Keratinocyte (primary cell): Measurements from ENCODE around the gene COPA. TPM values are rescaled to one million over a fixed set of nuclear protein-coding genes. Genes with fewer than 3 reads are reported as not detected.

Experiments used
- DNase-seq: peaks from one replicate; pipeline ENCODE4 v3.0.0-alpha.2; 2011; ENCODE audit warnings: low read depth, missing footprints, low spot score
- FAIRE-seq: peaks from 2 replicates; lab custom pipeline; 2011; peaks lifted over from hg19 to GRCh38; lab: Jason Lieb, UNC
- H2AFZ ChIP-seq: 2 replicates; pipeline ENCODE4 v1.6.0; 2012; ENCODE audit warnings: low read length, control low read depth, inconsistent platforms; ENCODE audit not compliant: control insufficient read depth
- H3K27ac ChIP-seq: 2 replicates; pipeline ENCODE4 v1.5.1; 2011; ENCODE audit warnings: low read length; ENCODE audit not compliant: control insufficient read depth, insufficient read depth
- H3K27me3 ChIP-seq: 3 replicates; pipeline ENCODE4 v1.6.0; 2011; ENCODE audit warnings: low read length; ENCODE audit not compliant: control insufficient read depth, insufficient read depth; ENCODE audit errors: extremely low read depth
- H3K36me3 ChIP-seq, 2 experiments: 2 replicates in 1 of 2; 3 replicates in 1 of 2; pipeline ENCODE4 v1.5.1; 2011; ENCODE audit warnings: low read length in 2 of 2, mild to moderate bottlenecking in 1 of 2; ENCODE audit not compliant: control insufficient read depth in 2 of 2, insufficient read depth in 2 of 2; ENCODE audit errors: extremely low read depth in 1 of 2
- H3K4me1 ChIP-seq: 3 replicates; pipeline ENCODE4 v1.5.1; 2011; ENCODE audit warnings: low read length; ENCODE audit not compliant: control insufficient read depth, insufficient read depth; ENCODE audit errors: extremely low read depth
- H3K4me2 ChIP-seq: 3 replicates; pipeline ENCODE4 v1.6.0; 2011; ENCODE audit warnings: low read depth, low read length; ENCODE audit not compliant: control insufficient read depth, insufficient read depth; ENCODE audit errors: extremely low read depth
- H3K4me3 ChIP-seq, 3 experiments: fragments of 200-600 bp in 1 of 3; sonication (generic) in 1 of 3; 2 replicates in 2 of 3; 3 replicates in 1 of 3; pipeline ENCODE4 v1.5.1; 2011 to 2016; ENCODE audit warnings: low read length in 3 of 3, mild to moderate bottlenecking in 3 of 3, control low read depth in 2 of 3, inconsistent platforms in 1 of 3, low read depth in 1 of 3, mixed read lengths in 1 of 3, mixed run types in 1 of 3, moderate library complexity in 1 of 3; ENCODE audit not compliant: control insufficient read depth in 2 of 3, insufficient read depth in 2 of 3; ENCODE audit errors: extremely low read depth in 1 of 3
- H3K79me2 ChIP-seq: 2 replicates; pipeline ENCODE4 v1.6.0; 2012; ENCODE audit warnings: low read length; ENCODE audit not compliant: control insufficient read depth, insufficient read depth
- H3K9ac ChIP-seq: 3 replicates; pipeline ENCODE4 v1.6.0; 2011; ENCODE audit warnings: low read length; ENCODE audit not compliant: control insufficient read depth, insufficient read depth; ENCODE audit errors: extremely low read depth
- H3K9me1 ChIP-seq: 3 replicates; pipeline ENCODE4 v1.6.0; 2011; ENCODE audit warnings: low read length; ENCODE audit not compliant: control insufficient read depth, insufficient read depth; ENCODE audit errors: extremely low read depth
- H3K9me3 ChIP-seq: 2 replicates; pipeline ENCODE4 v1.5.1; 2012; ENCODE audit warnings: low read depth, low read length; ENCODE audit not compliant: control insufficient read depth
- H4K20me1 ChIP-seq: 3 replicates; pipeline ENCODE4 v1.6.0; 2011; ENCODE audit warnings: low read length; ENCODE audit not compliant: control insufficient read depth, insufficient read depth; ENCODE audit errors: extremely low read depth
- EZH2 ChIP-seq: IDR thresholded peaks from one replicate; pipeline ENCODE4 v1.6.1; 2012; ENCODE audit warnings: inconsistent platforms, mild to moderate bottlenecking, low read length, moderate library complexity
- dilution Hi-C: fragments of 300-500 bp; cut with MboI; formaldehyde crosslinking; loops from one replicate; pipeline ENCODE4 v1.7.0; 2020; ENCODE audit warnings: low sequenced_read_pairs; ENCODE audit not compliant: extremely low pct_ligation_motif_present
- polyA plus RNA-seq, 5 experiments: library from polyadenylated mRNA; depleted of rRNA in 3 of 5; stranded (reverse) in 3 of 5; stranded (forward) in 1 of 5; unstranded in 1 of 5; fragments of >200 nt; gene quantifications; 1 replicate in 1 of 5; 2 replicates in 3 of 5; 3 replicates in 1 of 5; pipeline versions ENCODE4 v1.2.1 to v1.2.3, GENCODE V29; 2011 to 2012; ENCODE audit warnings: missing spikeins in 2 of 5, low read depth in 1 of 5, low replicate concordance in 1 of 5
- TF ChIP-seq, protein P1 (sequence below), 3 experiments: IDR thresholded peaks in 1 of 3; conservative IDR thresholded peaks in 1 of 3; optimal IDR thresholded peaks in 1 of 3; 2 replicates in 2 of 3; 3 replicates in 1 of 3; pipeline versions ENCODE3 to v1.5.1; 2011; ENCODE audit warnings: low read length in 3 of 3, mild to moderate bottlenecking in 3 of 3, moderate library complexity in 2 of 3, control low read depth in 1 of 3, inconsistent platforms in 1 of 3; ENCODE audit not compliant: insufficient read depth in 2 of 3; ENCODE audit errors: extremely low read depth in 1 of 3

The COPA gene
- polyA plus RNA-seq, 1 donor (not counting 4 experiments of a cell fraction or from before 2014, with no cell fraction given) = 169 TPM

DNA sequence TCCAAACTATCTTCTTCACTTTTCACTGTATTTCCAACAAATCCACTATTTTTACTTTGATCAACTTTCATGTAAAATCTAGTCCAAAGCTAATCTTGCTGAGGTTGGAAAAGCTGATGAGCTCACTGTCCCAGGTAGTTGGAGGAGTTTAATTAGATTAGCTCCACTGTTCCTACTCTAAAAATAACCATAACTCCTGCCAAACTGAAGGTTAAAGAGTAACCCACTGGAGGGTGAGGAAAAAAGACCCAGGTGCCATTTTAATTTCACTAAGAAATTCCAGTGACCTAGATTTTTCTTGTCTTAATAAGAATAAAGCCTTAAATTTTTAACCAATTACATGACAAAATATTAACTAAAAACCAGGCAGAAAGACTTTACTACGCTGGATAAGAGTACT is 96.0 kb downstream of the COPA start:
- H4K20me1 ChIP-seq = no peaks in the 10 kb centered on the region
- H3K27ac ChIP-seq = no peak overlapping the region
- dilution Hi-C loops = no loop called here
- H3K4me3 ChIP-seq = no peak overlapping the region
- peaks cover 2 to 12% of the 10 kb centered on the region in 2 experiments for H3K36me3 ChIP-seq
- H3K4me2 ChIP-seq = no peak overlapping the region
- H3K27me3 ChIP-seq = no peaks in the 10 kb centered on the region
- no peaks in the 10 kb centered on the region for H3K9me3 ChIP-seq
- H3K79me2 ChIP-seq = peaks cover 10% of the 10 kb centered on the region
- TF ChIP-seq, protein P1, sequence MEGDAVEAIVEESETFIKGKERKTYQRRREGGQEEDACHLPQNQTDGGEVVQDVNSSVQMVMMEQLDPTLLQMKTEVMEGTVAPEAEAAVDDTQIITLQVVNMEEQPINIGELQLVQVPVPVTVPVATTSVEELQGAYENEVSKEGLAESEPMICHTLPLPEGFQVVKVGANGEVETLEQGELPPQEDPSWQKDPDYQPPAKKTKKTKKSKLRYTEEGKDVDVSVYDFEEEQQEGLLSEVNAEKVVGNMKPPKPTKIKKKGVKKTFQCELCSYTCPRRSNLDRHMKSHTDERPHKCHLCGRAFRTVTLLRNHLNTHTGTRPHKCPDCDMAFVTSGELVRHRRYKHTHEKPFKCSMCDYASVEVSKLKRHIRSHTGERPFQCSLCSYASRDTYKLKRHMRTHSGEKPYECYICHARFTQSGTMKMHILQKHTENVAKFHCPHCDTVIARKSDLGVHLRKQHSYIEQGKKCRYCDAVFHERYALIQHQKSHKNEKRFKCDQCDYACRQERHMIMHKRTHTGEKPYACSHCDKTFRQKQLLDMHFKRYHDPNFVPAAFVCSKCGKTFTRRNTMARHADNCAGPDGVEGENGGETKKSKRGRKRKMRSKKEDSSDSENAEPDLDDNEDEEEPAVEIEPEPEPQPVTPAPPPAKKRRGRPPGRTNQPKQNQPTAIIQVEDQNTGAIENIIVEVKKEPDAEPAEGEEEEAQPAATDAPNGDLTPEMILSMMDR (optimal IDR thresholded peaks at IDR 0.05 in 1 of 3, IDR thresholded peaks at IDR 0.05 in 1 of 3, conservative IDR thresholded peaks at IDR 0.05 in 1 of 3; ENCODE audit: extremely low read depth in 1 of 3, insufficient read depth in 2 of 3, low read length in 3 of 3) = no peak
- TF ChIP-seq EZH2 = no peak
- H2AFZ ChIP-seq = no peak overlapping the region
- H3K9ac ChIP-seq = no peak overlapping the region
- no peak for DNase-seq
- FAIRE-seq = no peak
- H3K9me1 ChIP-seq = no peaks in the 10 kb centered on the region
- H3K4me1 ChIP-seq = no peaks in the 10 kb centered on the region

DNA sequence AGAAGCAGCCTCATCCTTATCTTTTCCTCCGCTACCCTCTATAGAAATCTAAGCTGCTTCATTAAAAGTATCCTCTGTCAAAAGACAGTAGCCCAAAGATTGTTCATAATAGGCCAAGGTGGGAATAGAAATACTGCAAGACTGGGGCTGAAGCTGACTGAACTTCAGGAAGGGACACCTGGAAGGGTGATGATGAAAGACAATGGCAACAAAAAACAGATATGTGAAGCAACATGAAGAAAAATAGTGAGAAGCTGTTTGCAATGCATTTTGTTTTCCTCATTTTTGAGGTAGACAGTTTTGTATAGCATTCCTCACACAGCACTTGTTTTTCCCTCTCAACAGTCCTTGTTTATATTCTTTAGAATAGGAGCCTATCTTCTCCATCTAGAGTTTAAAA is 97.6 kb downstream of the COPA start:
- H3K27ac ChIP-seq = no peak overlapping the region
- peaks cover 6% of the 10 kb centered on the region for H3K79me2 ChIP-seq
- DNase-seq (no peak), FAIRE-seq (no peak)
- H4K20me1 ChIP-seq = no peaks in the 10 kb centered on the region
- H3K36me3 ChIP-seq = peaks cover 4 to 12% of the 10 kb centered on the region in 2 experiments
- no peaks in the 10 kb centered on the region for H3K9me1 ChIP-seq
- dilution Hi-C loops = no loop called here
- no peaks in the 10 kb centered on the region for H3K27me3 ChIP-seq
- H3K4me3 ChIP-seq = no peak overlapping the region
- TF ChIP-seq EZH2 = no peak
- TF ChIP-seq, protein P1 (optimal IDR thresholded peaks at IDR 0.05 in 1 of 3, IDR thresholded peaks at IDR 0.05 in 1 of 3, conservative IDR thresholded peaks at IDR 0.05 in 1 of 3; ENCODE audit: extremely low read depth in 1 of 3, insufficient read depth in 2 of 3, low read length in 3 of 3) = no peak
- no peak overlapping the region for H3K4me2 ChIP-seq
- no peaks in the 10 kb centered on the region for H3K9me3 ChIP-seq
- no peak overlapping the region for H2AFZ ChIP-seq
- no peak overlapping the region for H3K9ac ChIP-seq
- H3K4me1 ChIP-seq = no peaks in the 10 kb centered on the region
